Epithelial cell of proximal tubule (primary cell): ENCODE results near the gene NXPE3. TPM values are rescaled to one million over a fixed set of nuclear protein-coding genes. Genes with fewer than 3 reads are reported as not detected.

Source experiments
- DNase-seq: peaks from one replicate; pipeline ENCODE4 v3.0.0-alpha.2; 2011; ENCODE audit warnings: low read depth
- H3K4me3 ChIP-seq: 2 replicates; pipeline ENCODE4 v1.5.1; 2011; ENCODE audit warnings: low read depth, mild to moderate bottlenecking, low read length
- CTCF ChIP-seq: conservative IDR thresholded peaks from 2 replicates; pipeline ENCODE4 v1.5.1; 2012; ENCODE audit warnings: low read depth, mild to moderate bottlenecking, low read length
- total RNA-seq: library from RNA; depleted of rRNA; stranded (reverse); fragments of >200 nt; gene quantifications from 2 replicates; pipeline ENCODE4 v1.2.3, GENCODE V29; 2015

NXPE3 gene
- total RNA-seq, 1 donor from 2014 or later = 8.0 TPM

GRCh38 chr3:101784855-101785613, 6.0 kb downstream of the NXPE3 start:
- DNase-seq = no peak
- TF ChIP-seq CTCF = no peak
- H3K4me3 ChIP-seq = no peak overlapping the region

- no peak for TF ChIP-seq CTCF
- DNase-seq = no peak
- H3K4me3 ChIP-seq = no peak overlapping the region
Measured at GRCh38 chr3:101791778-101792177, 12.8 kb downstream of the NXPE3 start.

GRCh38 chr3:101796077-101796680, 17.2 kb downstream of the NXPE3 start:
- DNase-seq = no peak
- no peak for TF ChIP-seq CTCF
- H3K4me3 ChIP-seq = no peak overlapping the region

GRCh38 chr3:101801174-101801573, 22.2 kb downstream of the NXPE3 start:
- TF ChIP-seq CTCF = no peak
- no peak for DNase-seq
- no peak overlapping the region for H3K4me3 ChIP-seq

- TF ChIP-seq CTCF = no peak
- no peak for DNase-seq
- H3K4me3 ChIP-seq = no peak overlapping the region
Measured at GRCh38 chr3:101802179-101802578, 23.2 kb downstream of the NXPE3 start.

- DNase-seq = no peak
- peak; percentile 88 for TF ChIP-seq CTCF
- H3K4me3 ChIP-seq = no peak overlapping the region
Measured at GRCh38 chr3:101803173-101803782, 24.3 kb downstream of the NXPE3 start.
